Stomach (tissue), 9 donors: ENCODE results near the gene ADH1C. TPM values are rescaled to one million over a fixed set of nuclear protein-coding genes. Genes with fewer than 3 reads are reported as not detected.
A peak's percentile ranks its signal among the peaks of the same experiment; 100 is the strongest.

Experiments
- DNase-seq, 2 donors: peaks; one replicate each; pipeline versions ENCODE4 v3.0.0 to v3.0.0-alpha.2; 2013 to 2019
- H3K27ac ChIP-seq, 5 donors: fragments of 200-600 bp in 4 of 5; sonication (generic) in 4 of 5; one replicate each; pipeline ENCODE4 v1.5.1; 2013 to 2019; ENCODE audit warnings: mild to moderate bottlenecking in 1 of 5, moderate library complexity in 1 of 5
- H3K27me3 ChIP-seq, 3 donors: fragments of 200-600 bp; sonication (generic); one replicate each; pipeline ENCODE4 v1.5.1; 2017 to 2019; ENCODE audit warnings: mixed run types in 1 of 3
- H3K36me3 ChIP-seq, 4 donors: fragments of 200-600 bp; sonication (generic); 1 replicate in 3 of 4; 2 replicates in 1 of 4; pipeline ENCODE4 v1.5.1; 2016 to 2019
- H3K4me1 ChIP-seq, 4 donors: fragments of 200-600 bp; sonication (generic); one replicate each; pipeline ENCODE4 v1.5.1; 2016 to 2019
- H3K4me3 ChIP-seq, 4 donors: fragments of 200-600 bp; sonication (generic) in 3 of 4; one replicate each; pipeline ENCODE4 v1.5.1; 2016 to 2019; ENCODE audit warnings: mild to moderate bottlenecking in 1 of 4
- H3K9me3 ChIP-seq, 4 donors: fragments of 200-600 bp; sonication (generic); one replicate each; pipeline ENCODE4 v1.5.1; 2016 to 2019
- EP300 ChIP-seq: sonication (generic); formaldehyde crosslinking; IDR thresholded peaks from one replicate; pipeline ENCODE4 v1.6.1; 2017; ENCODE audit warnings: antibody characterized with exemption
- POLR2A ChIP-seq, 4 donors: fragments of 450-650 bp; IDR thresholded peaks; one replicate each; pipeline ENCODE4 v1.6.1; 2016; ENCODE audit warnings: antibody characterized with exemption in 4 of 4, control low read depth in 2 of 4, mild to moderate bottlenecking in 1 of 4, moderate library complexity in 1 of 4
- POLR2AphosphoS5 ChIP-seq, 3 donors: sonication (generic); formaldehyde crosslinking; IDR thresholded peaks; one replicate each; pipeline ENCODE4 v1.6.1; 2016; ENCODE audit warnings: antibody characterized with exemption in 3 of 3
- WGBS, 5 donors: extraction: QIAGEN DNeasy Blood & Tissue Kit in 3 of 5; methylation state at CpG; one replicate each; pipeline versions ENCODE4 v1.1.5 to v1.1.7; 2013 to 2018; 5-methylcytosine and 5-hydroxymethylcytosine counted together
- intact Hi-C: fragments of 100-400 bp; cut with DNase I; formaldehyde crosslinking; loops from one replicate; pipeline ENCODE4 v1.15.1; 2023; ENCODE audit warnings: low total_unique reads
- polyA plus RNA-seq, 3 donors: library from polyadenylated mRNA; stranded (reverse); fragments of 200-250 nt; gene quantifications; one replicate each; pipeline ENCODE4 v1.2.3, GENCODE V29; 2013
- total RNA-seq, 5 donors: library from RNA; depleted of rRNA; stranded (reverse); fragments of >200 nt; gene quantifications; one replicate each; pipeline versions ENCODE4 v1.1.0 to v1.2.3, GENCODE V29; 2014 to 2016
- TF ChIP-seq, protein P1 (sequence below), 7 experiments: fragments of 450-650 bp in 4 of 7; fragments of 200-600 bp in 3 of 7; sonication (generic) in 3 of 7; IDR thresholded peaks; one replicate each; pipeline ENCODE4 v1.5.1; 2016 to 2019; ENCODE audit warnings: antibody characterized with exemption in 7 of 7, control low read depth in 2 of 7, mild to moderate bottlenecking in 1 of 7
- donor health status: healthy with polysubstance abuse.
- donor health status: Bipolar disorder and iron deficiency.
- donor health status: healthy.

ADH1C gene
- total and polyA plus RNA-seq, 8 donors, result 29.9 to 427 (median 76.5) TPM; not detected in 1

DNA sequence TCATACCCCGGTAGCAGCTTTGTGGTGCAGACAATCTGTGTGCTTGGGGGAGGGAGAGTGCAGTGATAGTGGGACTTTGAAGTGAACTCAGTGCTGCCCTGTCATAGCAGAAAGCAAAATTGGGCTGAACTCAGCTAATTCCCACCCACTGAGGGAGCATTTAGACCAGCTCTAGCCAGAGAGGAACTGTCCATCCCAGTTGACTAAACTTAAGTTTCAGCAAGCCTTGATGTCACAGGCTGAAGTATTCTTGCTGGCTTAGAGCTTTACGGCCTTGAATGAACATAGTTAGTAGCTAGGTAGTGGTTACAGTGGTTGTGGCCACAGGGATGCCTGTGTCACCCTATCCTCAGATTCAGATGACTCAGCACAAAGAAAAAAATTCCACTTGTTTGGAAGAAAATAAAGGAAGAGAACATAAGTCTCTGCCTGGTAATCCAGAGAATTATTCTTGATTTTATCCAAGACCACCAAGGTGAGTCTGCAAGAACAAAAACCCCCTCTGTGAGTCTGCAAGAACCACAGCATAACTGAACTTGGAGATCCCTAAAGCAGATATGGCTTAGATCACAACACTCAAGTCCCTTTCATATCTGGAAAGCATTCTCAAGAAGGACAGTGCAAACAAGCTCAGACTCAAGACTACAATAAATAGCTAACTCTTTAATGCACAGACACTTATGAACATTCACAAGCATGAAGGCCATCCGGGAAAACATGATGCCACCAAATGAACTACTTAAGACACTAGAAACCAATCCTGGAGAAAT lies 43.2 kb upstream of the ADH1C start:
- H3K36me3 ChIP-seq, result no peaks in the 10 kb centered on the region
- 55 to 89% (median 72%) methylated on average over 3 of the region's 3 CpGs for WGBS, 5 donors
- intact Hi-C loops, result no loop called here
- H3K27me3 ChIP-seq, result no peaks in the 10 kb centered on the region
- no peak for TF ChIP-seq EP300
- no peak for TF ChIP-seq POLR2AphosphoS5 (IDR thresholded peaks at IDR 0.05)
- no peak for TF ChIP-seq POLR2A (IDR thresholded peaks at IDR 0.05)
- TF ChIP-seq, protein P1, sequence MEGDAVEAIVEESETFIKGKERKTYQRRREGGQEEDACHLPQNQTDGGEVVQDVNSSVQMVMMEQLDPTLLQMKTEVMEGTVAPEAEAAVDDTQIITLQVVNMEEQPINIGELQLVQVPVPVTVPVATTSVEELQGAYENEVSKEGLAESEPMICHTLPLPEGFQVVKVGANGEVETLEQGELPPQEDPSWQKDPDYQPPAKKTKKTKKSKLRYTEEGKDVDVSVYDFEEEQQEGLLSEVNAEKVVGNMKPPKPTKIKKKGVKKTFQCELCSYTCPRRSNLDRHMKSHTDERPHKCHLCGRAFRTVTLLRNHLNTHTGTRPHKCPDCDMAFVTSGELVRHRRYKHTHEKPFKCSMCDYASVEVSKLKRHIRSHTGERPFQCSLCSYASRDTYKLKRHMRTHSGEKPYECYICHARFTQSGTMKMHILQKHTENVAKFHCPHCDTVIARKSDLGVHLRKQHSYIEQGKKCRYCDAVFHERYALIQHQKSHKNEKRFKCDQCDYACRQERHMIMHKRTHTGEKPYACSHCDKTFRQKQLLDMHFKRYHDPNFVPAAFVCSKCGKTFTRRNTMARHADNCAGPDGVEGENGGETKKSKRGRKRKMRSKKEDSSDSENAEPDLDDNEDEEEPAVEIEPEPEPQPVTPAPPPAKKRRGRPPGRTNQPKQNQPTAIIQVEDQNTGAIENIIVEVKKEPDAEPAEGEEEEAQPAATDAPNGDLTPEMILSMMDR (IDR thresholded peaks at IDR 0.05), result no peak
- H3K27ac ChIP-seq, result peak overlapping the region; percentile 47 to 79 (median 71)
- H3K4me1 ChIP-seq, result peaks cover 0 to 14% (median 8%) of the 10 kb centered on the region in 4 donors
- no peak overlapping the region for H3K4me3 ChIP-seq
- peaks cover 0 to 7% (median 2%) of the 10 kb centered on the region in 4 donors for H3K9me3 ChIP-seq
- no peak for DNase-seq

- H3K4me1 ChIP-seq, result peaks cover 0 to 14% (median 8%) of the 10 kb centered on the region in 4 donors
- TF ChIP-seq POLR2A (IDR thresholded peaks at IDR 0.05) (no peak), POLR2AphosphoS5 (IDR thresholded peaks at IDR 0.05) (no peak), EP300 (no peak)
- TF ChIP-seq, protein P1 (IDR thresholded peaks at IDR 0.05), result no peak
- intact Hi-C loops, result no loop called here
- peaks cover 0 to 9% (median 4%) of the 10 kb centered on the region in 4 donors for H3K9me3 ChIP-seq
- H3K27ac ChIP-seq, result peak overlapping the region; percentile 47 to 79 (median 71)
- DNase-seq, result no peak
- no peaks in the 10 kb centered on the region for H3K27me3 ChIP-seq
- H3K4me3 ChIP-seq, result no peak overlapping the region
- no peaks in the 10 kb centered on the region for H3K36me3 ChIP-seq
Observed at GRCh38 chr4:99394896-99395295, 42.4 kb upstream of the ADH1C start.

DNA sequence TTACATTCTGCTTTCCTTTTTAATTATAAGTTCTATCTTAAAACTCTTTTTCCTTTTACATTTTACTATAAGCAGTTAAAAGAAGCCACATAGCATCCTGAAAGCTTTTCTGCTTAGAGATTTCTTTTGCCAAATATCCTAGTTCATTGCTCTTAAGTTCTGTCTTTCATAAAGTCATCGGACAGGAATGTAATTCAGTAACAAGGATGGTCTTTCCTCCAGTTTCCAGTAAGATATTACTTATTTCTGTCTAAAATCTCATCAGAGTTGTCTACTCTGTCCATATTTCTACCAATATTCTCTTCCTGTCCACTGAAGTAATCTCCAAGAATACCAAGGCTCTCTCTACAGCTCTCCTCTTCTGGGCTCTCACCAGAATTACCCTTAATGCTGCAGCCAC lies 37.5 kb upstream of the ADH1C start:
- H3K36me3 ChIP-seq, result no peaks in the 10 kb centered on the region
- peaks cover 0 to 3% (median 2%) of the 10 kb centered on the region in 4 donors for H3K4me1 ChIP-seq
- no peak overlapping the region for H3K4me3 ChIP-seq
- no peak for DNase-seq
- TF ChIP-seq, protein P1 (IDR thresholded peaks at IDR 0.05), result no peak
- no peak for TF ChIP-seq EP300
- TF ChIP-seq POLR2A (IDR thresholded peaks at IDR 0.05), result no peak
- no peak for TF ChIP-seq POLR2AphosphoS5 (IDR thresholded peaks at IDR 0.05)
- intact Hi-C loops, result no loop called here
- H3K27ac ChIP-seq, result peak overlapping the region in 4 of 5 donors; percentile 27 to 35 (median 32)
- peaks cover 0 to 14% (median 10%) of the 10 kb centered on the region in 4 donors for H3K9me3 ChIP-seq
- H3K27me3 ChIP-seq, result no peaks in the 10 kb centered on the region
- WGBS, 5 donors, result 81 to 89% (median 88%) methylated on average over 1 of the region's 1 CpG

- Histone ChIP-seq H3K36me3 (no peaks in the 10 kb centered on the region), H3K9me3 (peaks cover 0 to 14% (median 10%) of the 10 kb centered on the region in 4 donors), H3K4me1 (peaks cover 0 to 8% (median 0%) of the 10 kb centered on the region in 4 donors), H3K4me3 (no peak overlapping the region), H3K27me3 (no peaks in the 10 kb centered on the region), H3K27ac (peak overlapping the region in 3 of 5 donors; percentile 27 to 35 (median 29))
- TF ChIP-seq POLR2AphosphoS5 (IDR thresholded peaks at IDR 0.05) (no peak), POLR2A (IDR thresholded peaks at IDR 0.05) (no peak), EP300 (no peak)
- TF ChIP-seq, protein P1 (IDR thresholded peaks at IDR 0.05), result no peak
- intact Hi-C loops, result no loop called here
- DNase-seq, result peak in 1 of 2 donors; percentile 29
Observed at GRCh38 chr4:99389606-99390005, 37.1 kb upstream of the ADH1C start.
